ENCODE measurements around the gene CBX1.
"Not testable (repeated sequence)": the region's sequence is repeated elsewhere in the genome, so short reads cannot be mapped to it uniquely, and the experiment has no call there.

The CBX1 gene

DNA sequence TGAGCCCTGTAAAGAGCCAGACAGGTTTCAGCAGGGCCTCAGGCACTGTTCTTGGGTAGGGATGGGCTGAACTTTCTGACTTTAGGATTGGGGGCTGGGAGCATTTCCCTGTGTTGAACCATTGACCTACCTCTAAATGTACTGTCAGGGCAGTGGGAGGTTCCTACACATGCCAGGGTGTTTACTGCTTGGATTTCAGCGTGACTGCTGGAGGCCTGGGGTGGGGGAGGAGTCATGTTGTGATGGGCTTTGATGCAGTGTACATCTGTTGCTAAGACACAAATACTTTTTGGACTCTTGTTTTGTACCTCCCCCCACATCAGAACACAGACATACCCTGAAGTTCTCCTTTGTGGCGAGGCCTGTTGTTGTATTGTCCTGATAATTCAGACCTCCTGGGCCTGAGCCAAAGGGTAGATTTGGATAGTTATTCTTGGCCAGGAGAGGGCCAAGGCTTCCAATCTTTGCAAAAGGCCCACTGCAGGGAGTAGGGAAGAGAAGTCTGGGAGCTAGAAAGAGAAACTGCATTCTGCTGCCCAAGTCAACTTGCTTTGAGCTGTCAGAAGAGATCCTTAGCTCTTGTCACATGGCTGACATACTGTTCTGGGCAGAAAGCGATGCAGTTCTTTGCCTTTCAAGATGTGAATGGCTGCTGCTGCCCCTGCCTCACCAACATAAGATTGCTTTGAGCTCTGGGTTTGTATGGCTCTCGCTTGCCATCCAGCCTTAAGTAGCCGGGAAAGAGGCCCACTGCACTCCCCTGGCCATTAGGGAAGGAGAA lies 49.4 kb downstream of the CBX1 start:
- DNase-seq (ENCODE audit: low read depth) = peak; percentile 44

- no peak for DNase-seq (ENCODE audit: low read depth)
Measured at GRCh38 chr17:48051283-48051682, 50.0 kb downstream of the CBX1 start.

DNA sequence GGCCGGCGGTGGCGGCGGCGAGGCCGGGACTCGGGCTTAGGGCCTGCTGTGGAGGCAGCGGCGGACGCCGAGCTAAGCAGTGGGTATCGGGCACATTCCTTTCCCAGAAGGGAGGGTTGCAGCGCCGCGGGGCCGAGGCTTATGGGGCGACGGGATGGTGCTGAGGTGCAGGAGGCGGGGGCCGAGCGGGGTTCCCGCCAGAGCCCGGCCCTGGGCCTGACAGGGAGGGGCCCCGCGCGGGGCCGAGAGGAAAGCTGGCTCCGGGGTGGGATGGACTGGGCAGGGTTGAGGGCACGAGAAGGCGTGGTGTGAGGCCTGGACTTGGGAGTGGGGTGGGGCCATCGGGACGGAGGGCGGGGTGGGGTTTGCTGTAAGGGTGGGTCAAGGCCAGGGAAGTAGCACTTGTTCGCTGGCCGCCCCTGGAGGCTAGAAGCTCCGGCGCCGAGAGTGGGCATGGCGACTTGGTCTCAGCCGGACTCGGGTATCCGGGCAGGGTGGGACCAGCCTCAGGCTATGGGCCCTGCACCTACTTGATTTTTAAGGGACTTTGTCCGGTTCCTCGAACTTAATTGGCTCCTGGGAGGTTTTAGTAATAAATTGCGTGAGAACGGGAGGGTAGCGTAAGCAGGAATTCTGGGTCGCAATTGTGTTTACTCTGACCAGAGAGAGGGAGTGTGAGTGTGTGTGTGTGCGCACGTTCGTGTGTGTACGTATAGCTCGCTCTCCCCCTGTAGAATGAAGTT lies 52.7 kb downstream of the CBX1 start:
- peak; percentile 98 for DNase-seq (ENCODE audit: low read depth)

DNA sequence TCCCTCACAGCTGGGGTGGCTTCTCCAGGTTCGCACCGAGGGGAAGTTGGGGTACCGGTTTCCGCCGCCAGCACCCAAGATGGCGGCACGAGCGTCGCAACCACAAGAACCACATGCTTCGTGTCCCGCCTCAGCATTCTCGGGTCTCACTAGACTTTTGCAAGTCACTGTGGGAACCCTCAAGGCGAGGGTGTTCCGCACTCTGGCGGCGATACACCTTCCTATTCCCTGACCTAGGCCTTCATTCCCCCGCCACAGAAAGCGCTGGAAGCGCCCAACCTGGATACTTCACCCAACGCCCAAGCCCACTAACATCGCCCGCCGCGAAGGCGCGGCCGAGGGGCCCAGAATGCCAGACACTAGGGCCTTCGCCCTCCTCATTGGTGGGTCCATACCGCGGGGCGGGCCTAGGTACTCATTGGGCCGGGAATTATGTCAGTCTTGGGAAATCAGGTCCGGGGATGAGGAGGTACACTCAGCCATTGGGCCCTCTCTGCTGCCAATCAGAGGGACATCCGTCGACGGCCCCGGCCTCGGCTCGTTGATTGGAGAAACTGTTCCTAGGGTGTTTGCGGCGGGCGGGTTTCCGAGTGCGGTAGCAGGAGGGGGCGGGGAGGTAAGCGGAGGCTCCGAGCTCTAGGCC lies 53.4 kb downstream of the CBX1 start, which contains the start of gene NFE2L1:
NFE2L1 (plus strand) TSS at position 619 of the 643 bp plus-strand sequence. CDS start 2,760 bp downstream, outside the sequence.
- DNase-seq (ENCODE audit: low read depth) = peak; percentile 100

- DNase-seq (ENCODE audit: low read depth) = peak; percentile 60
Measured at GRCh38 chr17:48047113-48047740, 54.1 kb downstream of the CBX1 start.

GRCh38 chr17:48046296-48046695 lies 55.0 kb downstream of the CBX1 start:
- DNase-seq (ENCODE audit: low read depth) = no peak

GRCh38 chr17:48045316-48046001 lies 55.8 kb downstream of the CBX1 start:
- peak; percentile 39 for DNase-seq (ENCODE audit: low read depth)

DNA sequence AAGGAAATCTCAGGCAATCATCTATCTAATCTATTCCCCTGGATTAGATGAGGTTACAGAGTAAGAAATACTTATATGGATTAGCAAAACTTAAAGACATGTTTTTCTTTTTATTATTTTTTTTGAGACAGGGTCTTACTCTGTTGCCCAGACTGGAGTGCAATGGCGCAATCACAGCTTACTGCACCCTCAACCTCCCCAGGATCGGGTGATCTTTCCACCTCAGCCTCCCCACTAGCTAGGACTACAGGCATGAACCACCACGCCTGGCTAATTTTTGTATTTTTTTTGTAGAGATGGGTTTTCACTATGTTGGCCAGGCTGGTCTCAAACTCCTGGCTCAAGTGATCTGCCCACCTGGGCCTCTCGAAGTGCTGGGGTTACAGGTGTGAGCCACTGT lies 56.4 kb downstream of the CBX1 start:
- DNase-seq (ENCODE audit: low read depth) = no peak

DNA sequence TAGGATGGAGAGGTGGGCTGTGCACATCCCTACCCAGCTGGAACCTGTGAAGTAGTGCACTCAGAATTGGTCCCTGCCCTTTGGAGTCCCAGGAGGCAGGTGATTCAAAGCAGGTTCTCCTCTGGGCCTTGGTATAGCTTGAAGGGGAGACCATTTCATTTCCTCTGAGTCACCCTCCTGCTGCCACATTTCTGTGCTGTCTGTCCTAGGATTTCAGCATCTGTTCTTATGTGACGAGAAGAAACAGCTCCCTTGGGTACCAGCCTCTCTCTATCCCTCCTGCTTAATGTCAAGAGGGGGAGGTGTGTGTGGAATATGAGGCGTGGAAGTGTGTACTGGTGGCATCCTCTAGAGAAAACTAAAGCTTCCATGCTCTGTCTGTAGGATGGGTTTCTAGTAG lies 58.1 kb downstream of the CBX1 start:
- peak; percentile 63 for DNase-seq (ENCODE audit: low read depth)

GRCh38 chr17:48038687-48039086 lies 62.6 kb downstream of the CBX1 start:
- no peak for DNase-seq (ENCODE audit: low read depth)

DNA sequence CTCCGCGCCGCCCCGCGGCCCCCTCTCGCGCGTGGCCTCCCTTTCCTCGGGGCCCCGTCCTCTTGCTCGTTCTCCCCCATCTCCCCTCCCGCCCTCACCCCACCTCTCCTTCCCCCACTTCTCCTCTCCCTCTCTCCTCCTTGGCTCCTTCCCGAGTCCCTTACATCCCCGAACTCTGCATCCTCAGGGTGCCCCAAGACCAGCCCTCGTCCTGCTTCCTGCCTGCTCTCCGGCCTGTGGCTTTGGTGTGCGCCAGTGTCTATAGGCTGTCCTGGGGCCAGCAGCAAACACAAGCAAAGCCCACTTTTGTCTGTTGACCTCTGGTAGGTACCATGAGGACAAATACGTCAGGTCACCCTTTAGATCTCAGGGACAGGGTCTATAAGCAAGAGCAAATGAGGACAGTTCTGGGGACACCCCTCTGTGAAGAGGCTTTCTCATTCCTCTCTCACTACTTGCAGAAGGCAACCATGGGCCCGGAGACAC lies 63.4 kb downstream of the CBX1 start:
- peak; percentile 56 for DNase-seq (ENCODE audit: low read depth)

DNA sequence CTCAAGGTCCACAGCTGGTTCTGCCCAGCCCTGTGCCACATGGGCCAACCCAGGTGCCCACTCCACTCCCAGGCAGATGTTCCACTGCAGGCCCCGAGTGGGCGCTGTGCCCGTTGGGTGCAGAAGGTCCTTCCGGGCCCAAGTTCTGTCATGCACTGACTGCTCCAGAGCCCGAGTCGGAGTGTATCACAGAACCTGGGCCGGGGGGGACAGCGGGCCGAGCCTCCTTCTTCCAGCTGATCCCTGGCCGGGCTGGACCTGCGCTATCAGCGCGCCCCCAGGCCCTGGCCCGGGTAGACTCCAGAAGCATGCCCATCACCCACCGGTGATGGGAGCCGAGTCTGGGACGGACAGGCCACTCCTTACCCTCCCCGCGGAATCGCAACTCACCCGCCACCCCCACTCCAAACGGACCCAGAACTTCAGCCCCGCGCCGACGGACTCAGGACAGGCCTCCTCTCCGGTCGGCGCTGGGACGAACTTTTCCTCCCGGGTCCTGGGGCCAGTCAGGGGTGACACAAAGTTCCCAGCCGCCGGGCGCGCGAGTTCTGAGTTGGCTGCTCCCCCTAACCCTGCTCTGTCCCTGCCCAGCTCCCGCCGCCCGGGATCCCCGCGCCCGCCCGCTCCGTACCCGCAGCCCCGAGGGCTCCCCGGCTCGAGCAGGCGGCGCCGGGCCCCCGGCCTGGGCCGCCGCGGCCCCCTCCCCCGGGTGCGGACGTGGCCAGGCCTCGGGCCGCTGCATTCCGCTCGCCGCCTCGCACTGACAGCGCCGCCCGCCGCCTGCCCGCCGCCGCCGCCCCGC lies 64.0 kb downstream of the CBX1 start, which contains the start of gene COPZ2:
COPZ2 (minus strand) TSS at position 762 of the 802 bp plus-strand sequence; CDS start at position 742, 20 bp downstream.
- DNase-seq (ENCODE audit: low read depth) = peak; percentile 81

GRCh38 chr17:48036693-48037035 lies 64.6 kb downstream of the CBX1 start:
- no peak for DNase-seq (ENCODE audit: low read depth)

- DNase-seq (ENCODE audit: low read depth) = not testable (repeated sequence)
Measured at GRCh38 chr17:48034734-48035133, 66.5 kb downstream of the CBX1 start.

- DNase-seq (ENCODE audit: low read depth) = no peak
Measured at GRCh38 chr17:48031966-48032365, 69.3 kb downstream of the CBX1 start.

DNA sequence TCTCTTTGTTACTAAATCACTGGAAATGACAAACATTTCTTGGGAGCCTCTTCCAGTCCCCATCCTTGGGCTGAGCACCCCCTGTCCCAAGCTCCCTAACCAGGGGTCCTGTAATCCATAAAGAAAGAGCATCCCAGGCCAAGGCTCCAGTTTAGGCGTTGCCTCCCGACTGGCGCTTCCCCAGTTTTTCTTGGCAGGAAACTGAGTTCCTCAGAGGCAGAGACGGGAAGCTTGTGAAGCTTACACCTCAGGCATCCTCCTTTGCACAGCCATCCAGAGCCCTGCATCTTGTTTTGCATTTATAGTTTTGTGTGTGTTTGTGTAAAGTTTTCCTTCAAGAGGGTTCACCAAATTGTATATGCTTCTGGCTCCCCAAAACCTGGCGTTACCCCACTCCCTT lies 70.7 kb downstream of the CBX1 start:
- no peak for DNase-seq (ENCODE audit: low read depth)

DNA sequence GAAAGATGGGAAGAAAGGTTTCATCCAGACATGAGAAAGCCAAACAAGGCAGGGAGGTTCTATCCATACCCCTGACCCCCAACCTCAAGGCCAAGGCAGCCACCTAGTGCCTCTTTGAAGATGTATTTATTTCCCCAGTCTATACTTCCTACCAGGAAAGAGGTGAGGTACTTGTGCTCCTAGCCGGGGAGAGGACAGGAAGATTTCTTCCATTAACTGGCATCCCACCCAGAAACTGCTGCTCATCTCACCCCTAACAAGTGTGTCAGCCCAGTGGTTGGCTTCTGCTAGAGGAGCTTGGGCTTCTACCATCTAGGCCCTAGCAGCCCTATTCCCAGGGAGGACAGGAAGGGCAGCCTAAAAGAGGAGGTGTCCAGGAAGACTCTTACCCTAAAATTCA lies 72.5 kb downstream of the CBX1 start:
- no peak for DNase-seq (ENCODE audit: low read depth)

GRCh38 chr17:48027322-48027981 lies 73.8 kb downstream of the CBX1 start:
- no peak for DNase-seq (ENCODE audit: low read depth)

GRCh38 chr17:48026502-48027321 lies 74.6 kb downstream of the CBX1 start:
- DNase-seq (ENCODE audit: low read depth) = peak; percentile 92

Data from ELR (cell line).